ENCODE results near the gene OPRL1. TPM values are rescaled to one million over a fixed set of nuclear protein-coding genes. Genes with fewer than 3 reads are reported as not detected.
A peak's percentile ranks its signal among the peaks of the same experiment; 100 is the strongest.
"Not testable (repeated sequence)": the region's sequence is repeated elsewhere in the genome, so short reads cannot be mapped to it uniquely, and the experiment has no call there.

Gene OPRL1
- total RNA-seq, 4 donors from 2014 or later = 0.45 to 0.68 (median 0.52) TPM

GRCh38 chr20:64130876-64131275, 51.0 kb downstream of the OPRL1 start:
- H3K27me3 ChIP-seq = peaks cover 33% of the 10 kb centered on the region

GRCh38 chr20:64131406-64131805, 51.5 kb downstream of the OPRL1 start:
- Histone ChIP-seq H3K4me1 (no peaks in the 10 kb centered on the region), H3K27me3 (peaks cover 33% of the 10 kb centered on the region), H3K4me3 (no peak overlapping the region), H3K9me3 (no peaks in the 10 kb centered on the region), H3K36me3 (no peaks in the 10 kb centered on the region), H3K27ac (no peak overlapping the region)
- no peak for TF ChIP-seq CTCF (IDR thresholded peaks at IDR 0.05)
- no peak for TF ChIP-seq EP300 (IDR thresholded peaks at IDR 0.05)
- no peak for TF ChIP-seq POLR2A (IDR thresholded peaks at IDR 0.05)
- no peak for TF ChIP-seq POLR2AphosphoS5 (IDR thresholded peaks at IDR 0.05)
- peak; percentile 36 to 66 for DNase-seq (ENCODE audit: low spot score in 2 of 2)
- WGBS = 49% methylated on average over 4 of the region's 4 CpGs

More at GRCh38 chr20:64130876-64131275, 51.0 kb downstream of the OPRL1 start:
- 87% methylated on average over 10 of the region's 10 CpGs for WGBS
- TF ChIP-seq CTCF (IDR thresholded peaks at IDR 0.05) (no peak), POLR2A (IDR thresholded peaks at IDR 0.05) (no peak), POLR2AphosphoS5 (IDR thresholded peaks at IDR 0.05) (no peak), EP300 (IDR thresholded peaks at IDR 0.05) (no peak)
- Histone ChIP-seq H3K9me3 (no peaks in the 10 kb centered on the region), H3K4me1 (no peaks in the 10 kb centered on the region), H3K4me3 (no peak overlapping the region), H3K27ac (no peak overlapping the region), H3K36me3 (no peaks in the 10 kb centered on the region)
- peak; percentile 19 to 47 for DNase-seq (ENCODE audit: low spot score in 2 of 2)

GRCh38 chr20:64133951-64134407, 54.1 kb downstream of the OPRL1 start:
- H3K9me3 ChIP-seq = no peaks in the 10 kb centered on the region
- H3K4me1 ChIP-seq = no peaks in the 10 kb centered on the region
- no peak overlapping the region for H3K27ac ChIP-seq
- TF ChIP-seq POLR2A (IDR thresholded peaks at IDR 0.05) (no peak), CTCF (IDR thresholded peaks at IDR 0.05) (no peak), POLR2AphosphoS5 (IDR thresholded peaks at IDR 0.05) (no peak), EP300 (IDR thresholded peaks at IDR 0.05) (no peak)
- H3K36me3 ChIP-seq = no peaks in the 10 kb centered on the region
- H3K4me3 ChIP-seq = no peak overlapping the region
- DNase-seq (ENCODE audit: low spot score in 2 of 2) = peak; percentile 48 to 63
- H3K27me3 ChIP-seq = peaks cover 20% of the 10 kb centered on the region
- 35% methylated on average over 7 of the region's 8 CpGs for WGBS

GRCh38 chr20:64134744-64135143, 54.9 kb downstream of the OPRL1 start:
- H3K4me3 ChIP-seq = not testable (repeated sequence)
- peak; percentile 9 to 37 for DNase-seq (ENCODE audit: low spot score in 2 of 2)
- WGBS = 65% methylated on average over 20 of the region's 20 CpGs

GRCh38 chr20:64136004-64136710, 56.3 kb downstream of the OPRL1 start:
- no peaks in the 10 kb centered on the region for H3K9me3 ChIP-seq
- H3K36me3 ChIP-seq = no peaks in the 10 kb centered on the region
- no peak overlapping the region for H3K4me3 ChIP-seq
- H3K27ac ChIP-seq = no peak overlapping the region
- DNase-seq (ENCODE audit: low spot score in 2 of 2) = peak; percentile 16 to 50
- no peak for TF ChIP-seq POLR2A (IDR thresholded peaks at IDR 0.05)
- TF ChIP-seq EP300 (IDR thresholded peaks at IDR 0.05) = no peak
- TF ChIP-seq CTCF (IDR thresholded peaks at IDR 0.05) = no peak
- TF ChIP-seq POLR2AphosphoS5 (IDR thresholded peaks at IDR 0.05) = no peak
- 80% methylated on average over 32 of the region's 32 CpGs for WGBS
- H3K27me3 ChIP-seq = peaks cover 17% of the 10 kb centered on the region
- H3K4me1 ChIP-seq = no peaks in the 10 kb centered on the region

More at GRCh38 chr20:64134744-64135143, 54.9 kb downstream of the OPRL1 start:
- not testable (repeated sequence) for H3K9me3 ChIP-seq, H3K4me1 ChIP-seq, H3K27ac ChIP-seq, H3K36me3 ChIP-seq
- peaks cover 16% of the 10 kb centered on the region for H3K27me3 ChIP-seq

All from suprapubic skin (tissue), 4 donors.